Non-pigmented ciliary epithelial cell (primary cell): Measurements from ENCODE around the gene SEMA3C.
A peak's percentile ranks its signal among the peaks of the same experiment; 100 is the strongest.

Experiments used
- DNase-seq: peaks from one replicate; pipeline ENCODE4 v3.0.0-alpha.2; 2010; ENCODE audit warnings: low read depth

The SEMA3C gene

GRCh38 chr7:80918909-80919721, at the start of gene SEMA3C:
SEMA3C (minus strand) TSS chr7:80919051; CDS start chr7:80916781, 2,270 bp downstream.
- peak; percentile 76 for DNase-seq

GRCh38 chr7:80968606-80969005, 49.8 kb upstream of the SEMA3C start:
- no peak for DNase-seq

DNA sequence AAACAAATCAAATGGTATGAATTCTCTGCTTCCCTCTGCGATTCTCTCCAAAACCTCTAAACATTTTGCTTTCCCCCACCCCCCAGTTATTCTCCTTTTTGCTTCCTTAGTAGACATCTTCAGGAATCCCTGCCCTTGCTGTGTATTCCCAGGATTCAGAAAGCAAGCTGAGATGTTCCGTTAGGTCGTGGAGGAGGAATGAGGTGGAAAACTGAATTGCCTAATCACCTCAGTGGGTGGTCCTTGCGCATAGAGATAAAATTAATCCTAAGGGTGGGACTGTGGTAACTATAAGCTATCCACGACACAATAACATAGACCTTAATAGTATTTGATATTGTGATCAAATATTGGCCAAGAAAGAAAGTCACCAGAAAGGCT, 49.1 kb upstream of the SEMA3C start:
- no peak for DNase-seq

GRCh38 chr7:80967071-80967916, 48.4 kb upstream of the SEMA3C start:
- no peak for DNase-seq

GRCh38 chr7:80960244-80960795, 41.5 kb upstream of the SEMA3C start:
- DNase-seq: no peak

- DNase-seq: no peak
Observed at GRCh38 chr7:80957226-80957777, 38.5 kb upstream of the SEMA3C start.

GRCh38 chr7:80954191-80954590, 35.3 kb upstream of the SEMA3C start:
- no peak for DNase-seq

DNA sequence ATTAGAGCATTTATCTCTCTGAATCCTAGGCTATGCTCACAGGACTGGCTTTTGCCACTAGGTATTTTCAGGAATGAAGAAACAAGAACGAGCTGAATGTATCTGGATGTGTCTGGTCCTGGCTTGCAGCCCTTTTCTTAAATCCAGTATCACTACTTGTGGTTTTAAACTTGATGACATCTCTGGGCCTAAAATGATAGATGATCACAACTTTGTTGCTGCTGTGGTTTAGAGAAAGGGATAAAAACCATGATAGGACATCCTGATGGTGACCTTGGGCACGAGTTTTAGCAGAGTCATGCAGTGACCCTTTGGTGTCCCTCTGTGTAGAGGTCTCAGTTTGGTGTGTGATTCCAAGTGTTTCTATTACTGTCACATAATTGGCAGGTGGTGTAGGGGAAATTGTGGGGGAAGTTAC, 31.7 kb upstream of the SEMA3C start:
- no peak for DNase-seq

DNA sequence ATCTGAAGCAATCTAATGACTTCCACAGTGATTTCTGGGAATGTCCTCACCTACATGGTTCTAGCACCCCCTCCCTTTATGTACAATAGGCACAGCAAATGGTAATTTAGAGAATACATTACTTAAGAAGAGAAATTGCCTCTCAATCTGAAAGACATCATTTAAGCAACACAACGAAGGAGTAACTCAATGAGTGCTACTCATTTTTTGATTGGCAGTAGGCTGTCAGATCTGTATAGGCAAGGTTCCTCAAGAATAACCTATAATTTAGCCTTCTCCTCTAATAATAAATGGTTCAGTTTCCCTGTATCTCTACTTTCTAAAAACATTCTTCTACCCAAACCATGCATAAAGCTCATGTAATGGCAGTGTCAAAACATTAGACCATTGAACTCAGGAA, 30.6 kb upstream of the SEMA3C start:
- DNase-seq: no peak

GRCh38 chr7:80946858-80947257, 28.0 kb upstream of the SEMA3C start:
- no peak for DNase-seq

DNA sequence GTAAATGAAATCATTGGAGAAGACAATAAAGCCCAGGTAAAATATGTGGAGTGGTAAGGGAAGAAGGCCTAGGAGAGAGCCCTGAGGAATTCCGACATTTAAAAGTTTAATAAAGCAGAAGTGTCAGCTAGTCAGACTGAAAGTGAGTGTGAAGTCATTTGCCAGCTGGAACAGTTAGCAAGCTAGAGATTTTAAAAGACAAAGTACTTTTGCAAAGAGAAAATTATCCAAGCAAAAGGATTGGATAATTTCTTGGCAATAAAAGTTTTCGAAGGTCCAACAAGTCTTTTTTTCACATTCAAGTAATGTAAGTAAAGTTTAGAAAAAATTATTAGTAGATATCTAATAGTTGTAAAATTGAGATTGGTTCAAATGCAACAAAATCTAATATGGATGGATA, 27.1 kb upstream of the SEMA3C start:
- no peak for DNase-seq

- no peak for DNase-seq
Observed at GRCh38 chr7:80943342-80943741, 24.5 kb upstream of the SEMA3C start.

GRCh38 chr7:80942261-80943041, 23.6 kb upstream of the SEMA3C start:
- peak; percentile 95 for DNase-seq

DNA sequence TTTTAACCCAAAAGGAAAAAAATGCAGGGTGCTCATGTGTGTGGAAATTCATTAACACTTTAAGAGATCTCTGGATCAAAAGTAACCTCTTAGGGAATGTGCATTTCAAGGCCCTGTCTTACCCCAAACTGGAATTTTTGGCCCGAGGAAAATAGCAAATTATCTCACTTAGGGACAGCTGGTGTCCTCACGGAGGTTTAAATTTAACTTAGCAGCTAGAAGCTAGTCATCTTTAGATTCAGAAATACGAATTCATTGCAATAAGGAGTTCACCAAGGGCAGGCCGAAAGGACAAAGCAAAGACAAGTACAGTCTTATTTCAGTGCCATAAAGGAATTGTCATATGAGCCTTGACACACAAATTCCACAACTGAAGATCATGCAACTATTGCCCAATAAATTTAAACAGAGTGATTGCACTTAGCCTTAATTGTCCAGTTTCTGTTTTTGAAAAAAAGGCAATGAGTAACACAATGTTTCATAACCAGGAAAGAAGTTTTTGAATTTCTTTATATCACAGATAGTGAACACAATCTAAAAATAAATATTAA, 22.4 kb upstream of the SEMA3C start:
- DNase-seq: no peak

DNA sequence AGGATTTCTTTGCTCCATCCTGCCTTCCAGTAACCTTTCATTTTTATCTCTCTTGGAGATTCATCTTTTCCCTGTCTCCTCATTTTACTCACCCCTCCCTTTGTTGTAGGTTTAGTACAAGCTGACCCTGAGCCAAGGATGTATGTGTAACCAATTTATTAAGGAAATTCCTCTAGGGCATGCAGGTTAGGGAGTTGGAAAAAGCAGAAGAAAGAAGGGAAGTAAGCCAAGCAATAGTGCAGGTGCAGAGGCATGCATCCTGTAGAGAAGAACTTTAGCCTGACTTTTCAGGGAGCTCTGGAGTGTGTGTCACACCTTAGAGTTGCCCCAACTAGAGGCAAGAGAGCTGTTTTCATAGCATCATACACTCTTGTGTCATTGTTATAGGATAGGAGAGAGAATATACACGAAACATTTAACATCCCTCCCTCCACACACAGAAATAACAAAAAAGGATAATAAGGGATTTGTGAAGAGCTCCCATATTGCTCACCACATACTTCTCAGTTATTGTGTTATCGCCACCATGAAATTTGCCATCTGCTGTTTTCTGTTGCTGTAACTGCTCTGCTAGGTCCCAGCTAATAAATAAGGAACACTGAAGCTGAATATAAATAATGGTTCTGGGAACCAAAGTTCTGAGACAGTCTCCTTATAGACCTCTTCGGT, 21.8 kb upstream of the SEMA3C start:
- no peak for DNase-seq

DNA sequence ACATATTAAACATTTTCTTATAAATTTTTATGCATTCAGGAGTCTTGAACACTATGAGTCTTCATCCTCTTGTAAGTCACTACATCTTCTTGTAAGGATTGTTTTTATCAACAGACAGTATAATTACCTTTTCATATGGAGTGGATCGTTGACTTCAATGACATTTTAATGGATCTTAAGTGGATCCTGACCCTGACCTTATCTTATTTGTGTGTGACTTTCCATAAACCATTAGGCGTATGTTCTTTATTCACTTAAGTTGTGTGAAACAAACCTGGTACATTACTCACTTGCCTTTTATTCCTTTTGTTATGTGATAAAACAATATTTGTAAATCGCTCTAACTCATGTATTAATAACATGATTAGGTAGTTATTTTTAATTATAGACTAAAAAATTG, 18.5 kb upstream of the SEMA3C start:
- DNase-seq: no peak

DNA sequence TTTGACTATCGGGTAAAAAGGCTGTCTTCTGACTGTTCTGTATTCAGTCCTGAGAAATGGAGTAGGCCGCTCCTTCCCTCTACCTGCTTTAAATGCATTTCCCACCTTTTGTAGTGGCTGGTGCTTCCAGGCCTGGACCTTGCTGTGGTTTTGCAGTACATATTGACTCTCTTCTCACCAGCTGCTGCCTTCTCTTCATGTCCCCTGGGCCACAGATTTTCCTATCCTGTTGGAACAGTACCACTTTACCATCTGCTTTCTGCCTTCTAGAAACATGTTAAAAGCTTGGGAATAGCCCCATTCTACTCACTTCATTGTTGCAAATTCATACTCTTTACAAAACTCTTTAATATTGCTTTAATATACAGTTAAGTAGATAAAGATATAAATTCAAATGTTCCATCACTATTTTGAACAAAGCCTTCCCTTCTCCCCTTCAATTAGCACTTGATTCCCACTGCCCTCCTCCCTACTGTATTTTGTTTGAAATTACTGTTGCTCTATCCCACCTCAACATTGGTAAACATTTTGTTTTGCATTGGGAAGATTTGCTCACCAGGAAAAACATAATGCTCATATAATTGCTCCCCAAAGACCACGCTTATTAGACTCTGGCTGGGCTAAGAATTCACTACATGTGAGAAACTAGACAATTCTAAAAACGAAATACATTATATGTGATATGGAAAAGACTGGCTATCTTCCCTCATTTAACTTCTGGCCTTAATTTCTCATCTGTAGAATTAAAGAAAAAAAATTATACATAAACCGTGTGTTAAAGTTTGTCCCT, 17.3 kb upstream of the SEMA3C start:
- no peak for DNase-seq

- DNase-seq: no peak
Observed at GRCh38 chr7:80934321-80934720, 15.5 kb upstream of the SEMA3C start.

DNA sequence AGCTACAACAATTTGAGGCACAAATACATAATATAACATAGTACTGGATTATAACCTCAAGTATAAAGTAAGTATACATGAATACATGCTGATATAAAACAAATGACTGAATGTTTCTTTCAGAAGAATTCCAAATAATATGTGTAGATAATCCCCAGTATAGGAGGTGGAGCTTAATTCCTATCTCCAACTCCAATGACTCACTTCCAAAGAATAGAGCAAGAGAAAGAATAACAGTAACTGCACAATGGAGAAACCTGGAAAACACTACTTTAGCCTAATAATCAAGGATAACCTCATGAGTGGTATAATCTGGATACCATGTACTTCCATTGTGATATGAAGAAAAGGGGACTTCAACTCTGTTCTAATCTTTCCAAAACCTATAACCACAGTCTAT, 13.7 kb upstream of the SEMA3C start:
- no peak for DNase-seq

- DNase-seq: no peak
Observed at GRCh38 chr7:80929619-80930018, 10.8 kb upstream of the SEMA3C start.
